HG03108 (cell line): Measurements from ENCODE around the gene ERI3.

Source experiments
- ATAC-seq: cut with Tn5 transposase; IDR thresholded peaks from one replicate; pipeline ENCODE4 v1.9.1; 2021; ENCODE audit warnings: moderate library complexity; ENCODE audit not compliant: unreplicated experiment

The ERI3 gene

GRCh38 chr1:44289530-44289929, 65.5 kb downstream of the ERI3 start:
- ATAC-seq = no peak

GRCh38 chr1:44288883-44289282, 66.2 kb downstream of the ERI3 start:
- ATAC-seq = no peak

- ATAC-seq = no peak
Measured at GRCh38 chr1:44284184-44284583, 70.9 kb downstream of the ERI3 start.

- ATAC-seq = no peak
Measured at GRCh38 chr1:44283524-44284173, 71.4 kb downstream of the ERI3 start.

- no peak for ATAC-seq
Measured at GRCh38 chr1:44282704-44283426, 72.2 kb downstream of the ERI3 start.

GRCh38 chr1:44281962-44282703, 72.9 kb downstream of the ERI3 start:
- no peak for ATAC-seq

- no peak for ATAC-seq
Measured at GRCh38 chr1:44276901-44277300, 78.2 kb downstream of the ERI3 start.

GRCh38 chr1:44275991-44276405, 79.1 kb downstream of the ERI3 start:
- no peak for ATAC-seq

GRCh38 chr1:44275296-44275962, 79.6 kb downstream of the ERI3 start:
- ATAC-seq = no peak

- no peak for ATAC-seq
Measured at GRCh38 chr1:44273560-44274350, 81.3 kb downstream of the ERI3 start.

GRCh38 chr1:44272992-44273391, 82.1 kb downstream of the ERI3 start:
- ATAC-seq = no peak

- no peak for ATAC-seq
Measured at GRCh38 chr1:44271646-44272045, 83.4 kb downstream of the ERI3 start.

GRCh38 chr1:44270686-44271628, 84.1 kb downstream of the ERI3 start:
- no peak for ATAC-seq

GRCh38 chr1:44268054-44268453, 87.0 kb downstream of the ERI3 start:
- no peak for ATAC-seq

GRCh38 chr1:44267438-44267837, 87.6 kb downstream of the ERI3 start:
- no peak for ATAC-seq

GRCh38 chr1:44266400-44267344, 88.4 kb downstream of the ERI3 start:
- no peak for ATAC-seq

- no peak for ATAC-seq
Measured at GRCh38 chr1:44265656-44266358, 89.2 kb downstream of the ERI3 start.

- ATAC-seq = no peak
Measured at GRCh38 chr1:44264451-44264771, 90.6 kb downstream of the ERI3 start.
